ENCODE results near the gene PLET1. TPM values are rescaled to one million over a fixed set of nuclear protein-coding genes. Genes with fewer than 3 reads are reported as not detected.
A peak's percentile ranks its signal among the peaks of the same experiment; 100 is the strongest.

The PLET1 gene
- total RNA-seq, 4 donors from 2014 or later = not detected

DNA sequence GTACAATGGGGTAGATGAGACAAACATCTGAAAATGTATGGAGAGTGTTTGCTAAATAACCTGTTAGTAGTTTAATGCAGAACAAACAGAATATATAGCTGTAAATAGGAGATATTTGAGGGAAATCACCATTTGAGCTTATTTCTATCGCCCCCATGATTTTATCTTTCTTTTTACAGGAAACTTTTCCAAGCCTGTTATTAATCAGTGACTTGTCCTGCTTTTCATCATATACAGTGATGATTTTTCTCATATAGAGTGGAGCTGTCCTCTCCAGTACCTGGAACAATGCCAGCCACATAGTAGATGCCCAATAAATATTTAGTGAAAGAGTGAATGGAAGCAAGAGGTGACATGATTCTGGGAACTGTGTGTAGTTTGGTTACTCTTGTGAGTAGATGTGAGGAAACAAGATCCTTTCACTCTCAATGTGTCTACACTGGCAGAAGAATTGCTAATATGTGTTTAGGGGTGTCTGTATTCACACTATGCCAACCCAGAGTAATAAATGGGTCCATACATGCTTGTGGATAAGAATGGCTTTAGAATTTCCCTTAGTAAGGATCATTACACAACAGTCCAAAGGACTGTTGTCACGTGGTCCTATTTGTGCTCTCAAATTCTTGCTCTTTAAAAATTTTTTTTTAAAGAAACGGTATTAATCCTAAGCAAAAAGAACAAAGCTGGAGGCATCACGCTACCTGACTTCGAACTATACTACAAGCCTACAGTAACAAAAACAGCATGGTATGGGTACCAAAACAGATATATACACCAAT lies 36.7 kb downstream of the PLET1 start:
- TF ChIP-seq, protein P1, sequence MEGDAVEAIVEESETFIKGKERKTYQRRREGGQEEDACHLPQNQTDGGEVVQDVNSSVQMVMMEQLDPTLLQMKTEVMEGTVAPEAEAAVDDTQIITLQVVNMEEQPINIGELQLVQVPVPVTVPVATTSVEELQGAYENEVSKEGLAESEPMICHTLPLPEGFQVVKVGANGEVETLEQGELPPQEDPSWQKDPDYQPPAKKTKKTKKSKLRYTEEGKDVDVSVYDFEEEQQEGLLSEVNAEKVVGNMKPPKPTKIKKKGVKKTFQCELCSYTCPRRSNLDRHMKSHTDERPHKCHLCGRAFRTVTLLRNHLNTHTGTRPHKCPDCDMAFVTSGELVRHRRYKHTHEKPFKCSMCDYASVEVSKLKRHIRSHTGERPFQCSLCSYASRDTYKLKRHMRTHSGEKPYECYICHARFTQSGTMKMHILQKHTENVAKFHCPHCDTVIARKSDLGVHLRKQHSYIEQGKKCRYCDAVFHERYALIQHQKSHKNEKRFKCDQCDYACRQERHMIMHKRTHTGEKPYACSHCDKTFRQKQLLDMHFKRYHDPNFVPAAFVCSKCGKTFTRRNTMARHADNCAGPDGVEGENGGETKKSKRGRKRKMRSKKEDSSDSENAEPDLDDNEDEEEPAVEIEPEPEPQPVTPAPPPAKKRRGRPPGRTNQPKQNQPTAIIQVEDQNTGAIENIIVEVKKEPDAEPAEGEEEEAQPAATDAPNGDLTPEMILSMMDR (IDR thresholded peaks at IDR 0.05) = no peak
- TF ChIP-seq POLR2A (IDR thresholded peaks at IDR 0.05) = no peak
- no peak overlapping the region for H3K4me3 ChIP-seq
- intact Hi-C loops (cut with DNase I) = no loop called here
- H3K27me3 ChIP-seq = no peaks in the 10 kb centered on the region
- H3K27ac ChIP-seq = no peak overlapping the region
- no peaks in the 10 kb centered on the region for H3K9me3 ChIP-seq
- peaks cover 0 to 5% (median under 1%) of the 10 kb centered on the region in 3 donors for H3K36me3 ChIP-seq
- no peak for DNase-seq
- H3K4me1 ChIP-seq = peaks cover 13 to 64% (median 25%) of the 10 kb centered on the region in 3 donors
- WGBS, 2 donors = 78 to 86% methylated on average over 5 of the region's 5 CpGs

DNA sequence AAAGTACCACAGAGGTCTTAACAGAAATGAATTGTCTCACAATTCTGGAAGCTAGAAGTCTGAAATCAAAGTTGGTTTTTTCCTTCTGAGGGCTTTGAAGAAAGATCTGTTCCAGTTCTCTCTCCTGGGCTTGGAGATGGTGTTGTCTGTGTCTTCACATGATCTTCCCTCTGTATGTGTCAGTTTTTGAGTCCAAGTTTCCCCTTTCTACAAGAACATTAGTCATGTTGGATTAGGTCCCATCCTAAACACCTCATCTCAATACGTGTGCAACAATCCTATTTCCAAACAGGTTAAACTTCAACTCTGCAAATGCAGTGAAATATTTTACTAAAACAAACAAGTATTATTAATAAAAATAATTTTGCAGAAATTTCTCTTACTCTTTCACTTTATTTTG lies 37.5 kb downstream of the PLET1 start:
- no peaks in the 10 kb centered on the region for H3K36me3 ChIP-seq
- intact Hi-C loops (cut with DNase I) = no loop called here
- no peaks in the 10 kb centered on the region for H3K27me3 ChIP-seq
- no peak overlapping the region for H3K4me3 ChIP-seq
- no peak for DNase-seq
- TF ChIP-seq, protein P1 (IDR thresholded peaks at IDR 0.05) = no peak
- no peak for TF ChIP-seq POLR2A (IDR thresholded peaks at IDR 0.05)
- 22 to 24% methylated on average over 1 of the region's 1 CpG for WGBS, 2 donors
- peaks cover 13 to 60% (median 25%) of the 10 kb centered on the region in 3 donors for H3K4me1 ChIP-seq
- no peaks in the 10 kb centered on the region for H3K9me3 ChIP-seq
- H3K27ac ChIP-seq = peak overlapping the region in 3 of 4 donors; percentile 25 to 70 (median 65)

DNA sequence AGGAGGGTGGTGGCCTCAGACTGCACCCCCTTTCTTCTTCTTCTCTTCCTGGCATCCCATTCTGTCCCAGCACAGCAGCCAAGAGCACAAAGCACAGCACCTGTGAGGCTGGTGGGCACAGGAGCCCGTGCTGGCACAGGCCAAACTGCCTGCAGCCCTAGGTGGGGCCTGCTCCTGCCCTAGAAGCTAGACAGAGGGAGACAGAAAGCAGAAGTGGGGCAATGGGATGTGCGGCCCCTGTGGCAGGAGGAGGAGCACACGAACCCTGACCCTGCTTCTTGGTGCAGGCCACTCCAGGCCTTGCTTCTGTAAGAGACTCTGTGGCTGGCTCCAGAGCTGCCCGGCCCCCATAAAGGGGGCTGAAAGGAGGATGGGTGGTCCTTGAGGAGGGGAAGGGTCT lies 38.4 kb downstream of the PLET1 start:
- no peaks in the 10 kb centered on the region for H3K36me3 ChIP-seq
- intact Hi-C loops (cut with DNase I) = no loop called here
- WGBS, 2 donors = 40 to 43% methylated on average over 1 to 2 of the region's 4 CpGs
- peaks cover 10 to 51% (median 18%) of the 10 kb centered on the region in 3 donors for H3K4me1 ChIP-seq
- TF ChIP-seq POLR2A (IDR thresholded peaks at IDR 0.05) = no peak
- TF ChIP-seq, protein P1 (IDR thresholded peaks at IDR 0.05) = no peak
- H3K27ac ChIP-seq = peak overlapping the region; percentile 28 to 70 (median 64)
- H3K27me3 ChIP-seq = no peaks in the 10 kb centered on the region
- H3K4me3 ChIP-seq = no peak overlapping the region
- H3K9me3 ChIP-seq = no peaks in the 10 kb centered on the region
- no peak for DNase-seq

DNA sequence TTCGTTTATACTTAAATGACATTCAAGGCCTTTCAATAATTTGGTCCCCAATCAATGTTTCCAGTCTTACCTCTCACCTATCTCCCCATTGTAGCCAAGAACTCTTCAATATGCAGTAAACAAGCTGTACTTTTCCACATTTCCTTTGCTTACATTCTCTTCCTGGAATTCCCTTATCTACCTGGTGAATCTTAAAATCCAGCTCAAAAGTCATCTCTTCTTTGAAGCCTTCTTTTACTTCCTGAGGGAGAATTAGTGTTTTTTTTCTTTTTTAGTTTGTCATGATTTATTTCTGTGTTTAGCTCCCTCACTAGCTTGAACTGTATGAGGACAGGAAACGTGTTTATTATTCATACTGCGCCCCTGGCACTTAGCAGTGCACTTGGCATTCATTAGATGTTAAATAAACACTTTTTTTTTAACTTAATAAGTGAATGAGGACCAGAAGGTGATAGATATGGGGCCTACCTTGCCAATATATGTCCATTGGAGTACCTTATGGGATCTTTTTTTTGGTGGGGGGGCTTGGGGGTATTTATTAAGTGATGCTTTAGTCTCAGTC lies 39.3 kb downstream of the PLET1 start:
- Histone ChIP-seq H3K36me3 (no peaks in the 10 kb centered on the region), H3K27me3 (no peaks in the 10 kb centered on the region), H3K9me3 (no peaks in the 10 kb centered on the region), H3K27ac (peak overlapping the region; percentile 28 to 70 (median 64)), H3K4me1 (peaks cover 6 to 46% (median 16%) of the 10 kb centered on the region in 3 donors), H3K4me3 (no peak overlapping the region)
- intact Hi-C loops (cut with DNase I) = no loop called here
- no peak for DNase-seq
- TF ChIP-seq, protein P1 (IDR thresholded peaks at IDR 0.05) = no peak
- TF ChIP-seq POLR2A (IDR thresholded peaks at IDR 0.05) = no peak
- WGBS, 2 donors = 20 to 44% methylated on average over 3 of the region's 3 CpGs
